ENCODE data around the gene SLC2A3. TPM values are rescaled to one million over a fixed set of nuclear protein-coding genes. Genes with fewer than 3 reads are reported as not detected.
"Not testable (repeated sequence)": the region's sequence is repeated elsewhere in the genome, so short reads cannot be mapped to it uniquely, and the experiment has no call there.

SLC2A3 gene
- total RNA-seq, 1 experiment from 2014 or later = 32.5 TPM

GRCh38 chr12:7954418-7954817 is 18.4 kb upstream of the SLC2A3 start:
- in situ Hi-C loops (cut with HindIII; ENCODE audit: low sequenced_read_pairs) = not testable (repeated sequence)
- peak; percentile 47 for DNase-seq (ENCODE audit: low spot score)

DNA sequence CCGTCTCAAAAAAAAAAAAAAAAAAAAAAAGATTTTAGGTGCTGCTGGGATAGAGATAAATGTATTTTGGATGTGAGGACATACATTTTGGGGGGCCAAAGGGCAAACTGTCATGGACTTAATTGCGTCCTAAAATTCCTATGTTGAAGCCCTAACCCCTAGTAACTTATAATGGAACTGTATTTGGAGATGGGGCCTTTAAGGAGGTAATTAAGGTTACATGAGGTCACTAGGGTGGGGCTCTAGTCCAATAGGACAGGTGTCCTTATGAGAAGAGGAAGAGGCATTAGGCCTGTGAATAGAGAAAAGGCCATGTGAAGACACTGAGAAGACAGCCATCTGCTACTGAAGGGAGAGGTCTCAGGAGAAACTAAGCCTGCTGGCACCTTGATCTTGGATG is 17.9 kb upstream of the SLC2A3 start:
- in situ Hi-C loops (cut with HindIII; ENCODE audit: low sequenced_read_pairs) = not testable (repeated sequence)
- peak; percentile 61 for DNase-seq (ENCODE audit: low spot score)

GRCh38 chr12:7951671-7952070 is 15.7 kb upstream of the SLC2A3 start:
- in situ Hi-C loops (cut with HindIII; ENCODE audit: low sequenced_read_pairs) = no loop called here
- no peak for DNase-seq (ENCODE audit: low spot score)

- DNase-seq (ENCODE audit: low spot score); in situ Hi-C loops (cut with HindIII; ENCODE audit: low sequenced_read_pairs): not testable (repeated sequence)
Observed at GRCh38 chr12:7950230-7950943, 14.4 kb upstream of the SLC2A3 start.

GRCh38 chr12:7948589-7949260 is 12.7 kb upstream of the SLC2A3 start:
- DNase-seq (ENCODE audit: low spot score) = no peak

DNA sequence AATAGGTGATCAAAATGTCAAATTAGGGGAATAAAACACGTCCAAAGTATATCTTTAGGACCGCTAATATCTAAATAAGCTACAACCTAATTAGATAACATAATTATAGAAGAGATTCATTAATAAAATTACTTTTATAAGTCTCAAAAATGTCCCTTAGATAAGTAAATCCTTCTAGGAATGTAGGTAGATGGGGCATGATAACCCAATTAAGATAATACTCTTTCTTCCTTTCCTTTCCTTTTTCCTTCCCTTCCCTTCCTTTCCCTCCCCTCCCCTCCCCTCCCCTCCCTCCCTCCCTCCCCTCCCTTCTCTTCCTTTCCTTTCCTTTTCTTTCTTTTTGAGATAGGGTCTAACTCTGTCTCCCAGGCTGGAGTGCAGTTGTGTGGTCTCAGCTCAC is 11.0 kb upstream of the SLC2A3 start:
- no peak for DNase-seq (ENCODE audit: low spot score)
- in situ Hi-C loops (cut with HindIII; ENCODE audit: low sequenced_read_pairs) = no loop called here

More at GRCh38 chr12:7948589-7949260, 12.7 kb upstream of the SLC2A3 start:
- in situ Hi-C loops (cut with HindIII; ENCODE audit: low sequenced_read_pairs) = no loop called here

- DNase-seq (ENCODE audit: low spot score); in situ Hi-C loops (cut with HindIII; ENCODE audit: low sequenced_read_pairs): not testable (repeated sequence)
Observed at GRCh38 chr12:7944760-7945159, 8.8 kb upstream of the SLC2A3 start.

DNA sequence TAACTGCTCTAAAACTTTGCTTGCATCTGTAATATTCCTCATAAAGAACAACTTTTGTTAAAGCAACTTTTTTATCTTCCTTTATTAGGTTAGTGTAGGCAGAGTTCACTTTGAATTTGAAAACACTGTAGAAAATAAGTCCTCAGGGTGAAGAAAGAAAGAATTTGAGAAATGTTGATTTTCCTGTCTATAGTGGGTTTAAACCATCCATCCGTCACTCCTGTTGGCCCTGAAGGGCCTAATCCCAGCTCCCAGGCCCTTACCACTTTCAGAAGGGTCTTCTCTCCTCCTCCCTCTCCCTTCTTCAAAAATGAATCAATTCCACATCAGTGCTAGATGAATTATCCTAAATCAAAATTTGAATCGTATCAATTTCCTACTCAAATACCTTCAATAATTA is 4.9 kb upstream of the SLC2A3 start:
- in situ Hi-C loops (cut with HindIII; ENCODE audit: low sequenced_read_pairs) = no loop called here
- no peak for DNase-seq (ENCODE audit: low spot score)

GRCh38 chr12:7937833-7938506 is 2.0 kb upstream of the SLC2A3 start:
- in situ Hi-C loops (cut with HindIII; ENCODE audit: low sequenced_read_pairs) = no loop called here
- DNase-seq (ENCODE audit: low spot score) = no peak

- in situ Hi-C loops (cut with HindIII; ENCODE audit: low sequenced_read_pairs) = no loop called here
- peak; percentile 37 for DNase-seq (ENCODE audit: low spot score)
Observed at GRCh38 chr12:7934889-7935492, 996 bp downstream of the SLC2A3 start.

- in situ Hi-C loops (cut with HindIII; ENCODE audit: low sequenced_read_pairs) = no loop called here
- DNase-seq (ENCODE audit: low spot score) = peak; percentile 53
Observed at GRCh38 chr12:7934091-7934888, 1.7 kb downstream of the SLC2A3 start.

DNA sequence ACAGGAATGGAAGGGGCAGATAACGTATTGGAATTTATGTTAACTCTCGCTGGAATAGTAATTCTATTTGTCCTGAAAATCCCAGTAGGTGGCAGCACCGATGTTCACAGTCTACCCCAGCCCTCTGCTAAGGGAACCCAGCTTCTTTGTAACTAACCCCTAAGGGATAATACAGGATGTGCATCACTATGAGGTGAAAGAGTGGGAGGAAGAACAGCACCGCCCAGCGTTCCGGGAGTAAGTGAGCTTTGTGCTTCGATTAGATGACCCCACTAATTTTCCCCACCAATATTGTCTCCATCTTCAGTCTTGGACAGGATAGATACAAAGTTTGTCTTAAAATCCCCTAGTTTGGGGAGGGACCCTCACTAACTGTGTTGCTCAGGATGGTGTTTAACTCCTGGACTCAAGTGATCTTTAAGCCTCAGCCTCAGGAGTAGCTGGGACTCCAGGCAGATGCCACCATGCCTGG is 2.7 kb downstream of the SLC2A3 start:
- in situ Hi-C loops (cut with HindIII; ENCODE audit: low sequenced_read_pairs) = no loop called here

GRCh38 chr12:7932599-7933240 is 3.3 kb downstream of the SLC2A3 start:
- DNase-seq (ENCODE audit: low spot score); in situ Hi-C loops (cut with HindIII; ENCODE audit: low sequenced_read_pairs): not testable (repeated sequence)

More for the DNA sequence above, 2.7 kb downstream of the SLC2A3 start:
- peak; percentile 93 for DNase-seq (ENCODE audit: low spot score)

GRCh38 chr12:7929083-7929792 is 6.7 kb downstream of the SLC2A3 start:
- in situ Hi-C loops (cut with HindIII; ENCODE audit: low sequenced_read_pairs) = no loop called here
- DNase-seq (ENCODE audit: low spot score) = no peak

GRCh38 chr12:7927470-7927869 is 8.5 kb downstream of the SLC2A3 start:
- in situ Hi-C loops (cut with HindIII; ENCODE audit: low sequenced_read_pairs) = no loop called here
- DNase-seq (ENCODE audit: low spot score) = no peak

DNA sequence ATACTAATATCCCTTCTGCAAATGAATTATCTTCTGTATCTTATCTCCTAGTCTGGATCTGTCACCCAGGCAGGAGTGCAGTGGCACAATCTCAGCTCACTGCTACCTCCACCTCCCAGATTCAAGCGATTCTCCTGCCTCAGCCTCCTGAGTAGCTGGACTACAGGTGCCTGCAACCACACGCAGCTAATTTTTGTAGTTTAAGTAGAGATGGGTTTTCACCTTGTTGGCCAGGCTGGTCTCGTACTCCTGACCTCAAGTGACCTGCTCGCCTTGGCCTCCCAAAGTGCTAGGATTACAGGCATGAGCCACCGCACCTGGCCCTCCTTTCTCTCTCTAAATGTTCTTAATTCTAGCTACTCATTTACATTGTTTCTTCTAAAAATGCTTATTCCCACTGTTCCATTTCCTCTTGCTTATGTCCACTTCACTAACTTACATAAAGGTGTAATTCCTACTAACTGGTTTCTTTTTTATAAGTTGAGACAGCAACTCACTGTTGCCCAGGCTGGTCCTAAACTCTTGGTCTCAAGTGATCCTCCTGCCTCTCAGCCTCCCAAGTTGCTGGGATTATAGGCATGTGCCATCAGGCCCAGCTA is 9.8 kb downstream of the SLC2A3 start:
- DNase-seq (ENCODE audit: low spot score); in situ Hi-C loops (cut with HindIII; ENCODE audit: low sequenced_read_pairs): not testable (repeated sequence)

Data from G401 (cell line).